CD4-positive, alpha-beta T cell treated with Interleukin-17A for 4 hours (primary cell): Measurements from ENCODE around the gene ATG101.

Experiments
- DNase-seq: peaks from one replicate; pipeline ENCODE4 v3.0.0-alpha.2; 2020; ENCODE audit warnings: mixed read lengths

Gene ATG101

GRCh38 chr12:52042706-52043385, 26.9 kb upstream of the ATG101 start:
- DNase-seq: no peak

- no peak for DNase-seq
These were observed 26.2 kb upstream of the ATG101 start for GRCh38 chr12:52043386-52044212.

GRCh38 chr12:52044292-52044983, 25.3 kb upstream of the ATG101 start:
- no peak for DNase-seq

GRCh38 chr12:52045794-52046199, 24.0 kb upstream of the ATG101 start:
- no peak for DNase-seq

GRCh38 chr12:52046859-52047258, 22.9 kb upstream of the ATG101 start:
- no peak for DNase-seq

- no peak for DNase-seq
These were observed 20.5 kb upstream of the ATG101 start for GRCh38 chr12:52049286-52049685.

- no peak for DNase-seq
These were observed 20.1 kb upstream of the ATG101 start for GRCh38 chr12:52049688-52050087.

GRCh38 chr12:52050116-52050757, 19.5 kb upstream of the ATG101 start:
- DNase-seq: no peak

GRCh38 chr12:52050758-52051541, 18.8 kb upstream of the ATG101 start, which contains the start of gene NR4A1:
NR4A1 (plus strand) TSS chr12:52051442; CDS start chr12:52054329, 2,887 bp downstream.
- peak; percentile 100 for DNase-seq

GRCh38 chr12:52052468-52053186, 17.2 kb upstream of the ATG101 start:
- DNase-seq: peak; percentile 22

- DNase-seq: no peak
These were observed 16.1 kb upstream of the ATG101 start for GRCh38 chr12:52053536-52054209.

- DNase-seq: no peak
These were observed 15.4 kb upstream of the ATG101 start for GRCh38 chr12:52054231-52054832.

GRCh38 chr12:52054833-52055730, 14.7 kb upstream of the ATG101 start:
- DNase-seq: no peak

GRCh38 chr12:52055731-52056711, 13.8 kb upstream of the ATG101 start:
- no peak for DNase-seq

- DNase-seq: no peak
These were observed 12.8 kb upstream of the ATG101 start for GRCh38 chr12:52056801-52057637.

GRCh38 chr12:52057638-52058576, 11.9 kb upstream of the ATG101 start:
- no peak for DNase-seq
